Tibial nerve (tissue), 4 donors: ENCODE results near the gene ZNF613.

Source experiments
- EP300 ChIP-seq, 2 donors: sonication (generic); formaldehyde crosslinking; IDR thresholded peaks; one replicate each; pipeline ENCODE4 v1.6.1; 2017; ENCODE audit warnings: antibody characterized with exemption in 2 of 2, mild to moderate bottlenecking in 1 of 2
- POLR2A ChIP-seq, 2 donors: fragments of 450-650 bp; IDR thresholded peaks; one replicate each; pipeline ENCODE4 v1.6.1; 2017; ENCODE audit warnings: antibody characterized with exemption in 2 of 2, mild to moderate bottlenecking in 2 of 2, moderate library complexity in 2 of 2
- TF ChIP-seq, protein P1 (sequence below), 5 experiments: fragments of 200-600 bp in 3 of 5; fragments of 450-650 bp in 2 of 5; sonication (generic) in 3 of 5; IDR thresholded peaks; one replicate each; pipeline ENCODE4 v1.5.1; 2016 to 2019; ENCODE audit warnings: antibody characterized with exemption in 5 of 5, mild to moderate bottlenecking in 3 of 5, moderate library complexity in 2 of 5

- TF ChIP-seq, protein P1, sequence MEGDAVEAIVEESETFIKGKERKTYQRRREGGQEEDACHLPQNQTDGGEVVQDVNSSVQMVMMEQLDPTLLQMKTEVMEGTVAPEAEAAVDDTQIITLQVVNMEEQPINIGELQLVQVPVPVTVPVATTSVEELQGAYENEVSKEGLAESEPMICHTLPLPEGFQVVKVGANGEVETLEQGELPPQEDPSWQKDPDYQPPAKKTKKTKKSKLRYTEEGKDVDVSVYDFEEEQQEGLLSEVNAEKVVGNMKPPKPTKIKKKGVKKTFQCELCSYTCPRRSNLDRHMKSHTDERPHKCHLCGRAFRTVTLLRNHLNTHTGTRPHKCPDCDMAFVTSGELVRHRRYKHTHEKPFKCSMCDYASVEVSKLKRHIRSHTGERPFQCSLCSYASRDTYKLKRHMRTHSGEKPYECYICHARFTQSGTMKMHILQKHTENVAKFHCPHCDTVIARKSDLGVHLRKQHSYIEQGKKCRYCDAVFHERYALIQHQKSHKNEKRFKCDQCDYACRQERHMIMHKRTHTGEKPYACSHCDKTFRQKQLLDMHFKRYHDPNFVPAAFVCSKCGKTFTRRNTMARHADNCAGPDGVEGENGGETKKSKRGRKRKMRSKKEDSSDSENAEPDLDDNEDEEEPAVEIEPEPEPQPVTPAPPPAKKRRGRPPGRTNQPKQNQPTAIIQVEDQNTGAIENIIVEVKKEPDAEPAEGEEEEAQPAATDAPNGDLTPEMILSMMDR (IDR thresholded peaks at IDR 0.05), result no peak
- no peak for TF ChIP-seq POLR2A (IDR thresholded peaks at IDR 0.05)
- TF ChIP-seq EP300 (IDR thresholded peaks at IDR 0.05), result no peak
These were observed 37.3 kb upstream of the ZNF613 start for GRCh38 chr19:51889934-51890333.
